Activated CD8-positive, alpha-beta memory T cell treated with anti-CD3 and anti-CD28 coated beads, Interleukin-2, amount 10 ng/mL, durations not matched to agents 7 days and 5 days (primary cell): ENCODE measurements around the gene FCAMR. TPM values are rescaled to one million over a fixed set of nuclear protein-coding genes. Genes with fewer than 3 reads are reported as not detected.
A peak's percentile ranks its signal among the peaks of the same experiment; 100 is the strongest.
"Not testable (repeated sequence)": the region's sequence is repeated elsewhere in the genome, so short reads cannot be mapped to it uniquely, and the experiment has no call there.

ENCODE experiments used
- ATAC-seq: fragments of 150-1000 bp; cut with Tn5 transposase; one replicate; pipeline ENCODE4 v1.10.0; 2021; ENCODE audit warnings: moderate library complexity
- CTCF ChIA-PET: fragments of 350-600 bp; sonication (Branson Sonifier 250); formaldehyde crosslinking; loops from one replicate; lab custom pipeline; 2021; ENCODE audit warnings: antibody characterized with exemption; lab: Charles Lee
- DNase-seq: peaks from one replicate; pipeline ENCODE4 v3.0.0-alpha.2; 2020
- H3K27ac Mint-ChIP-seq: one replicate; pipeline ENCODE4 v1.8.0; 2021; ENCODE audit warnings: mild to moderate bottlenecking, mixed read lengths
- H3K27me3 Mint-ChIP-seq: one replicate; pipeline ENCODE4 v1.8.0; 2021; ENCODE audit warnings: mixed read lengths
- H3K36me3 Mint-ChIP-seq: one replicate; pipeline ENCODE4 v1.8.0; 2021; ENCODE audit warnings: mild to moderate bottlenecking, mixed read lengths
- H3K4me1 Mint-ChIP-seq: one replicate; pipeline ENCODE4 v1.8.0; 2021; ENCODE audit warnings: mixed read lengths
- H3K4me3 Mint-ChIP-seq: one replicate; pipeline ENCODE4 v1.8.0; 2021; ENCODE audit warnings: mild to moderate bottlenecking, moderate library complexity, mixed read lengths
- H3K9me3 Mint-ChIP-seq: one replicate; pipeline ENCODE4 v1.8.0; 2022; ENCODE audit warnings: low read depth, mixed read lengths
- total RNA-seq, 2 experiments: library from RNA; stranded (reverse); gene quantifications; one replicate each; pipeline ENCODE4 v1.2.3, GENCODE V29; 2021

The FCAMR gene
- total RNA-seq, 2 experiments from 2014 or later, result not detected

DNA sequence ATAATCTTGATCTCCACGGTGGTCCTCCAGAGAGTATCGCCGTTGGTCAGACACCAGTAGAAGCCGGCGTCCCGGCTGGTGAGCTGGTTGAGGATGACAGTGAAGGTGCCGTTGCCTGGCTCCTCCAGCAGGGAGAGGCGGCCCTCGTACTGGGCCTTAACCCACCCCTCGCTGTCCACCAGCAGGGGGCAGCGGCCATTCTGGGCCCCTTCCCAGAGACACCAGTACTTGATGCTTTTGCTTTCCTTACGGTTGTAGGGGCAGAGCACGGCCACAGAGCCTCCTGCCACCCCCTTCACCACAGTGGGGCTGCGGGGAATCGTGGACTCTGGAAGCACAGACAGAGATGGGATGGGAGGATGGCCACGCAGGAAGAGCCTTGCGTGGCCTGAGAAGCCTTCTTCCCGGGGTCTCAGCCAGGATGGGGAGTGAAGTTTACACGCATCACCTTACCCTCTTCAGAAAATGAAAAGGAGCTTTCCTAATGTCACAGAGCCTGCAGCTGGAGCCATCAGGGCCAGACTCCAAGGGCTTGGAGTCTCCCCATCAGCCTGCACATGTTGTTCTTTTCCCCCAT is 34.7 kb downstream of the FCAMR start:
- Mint-ChIP-seq H3K9me3 (no peaks in the 10 kb centered on the region), H3K4me3 (no peak overlapping the region), H3K4me1 (peaks cover 13% of the 10 kb centered on the region), H3K36me3 (no peaks in the 10 kb centered on the region), H3K27me3 (no peaks in the 10 kb centered on the region), H3K27ac (no peak overlapping the region)
- CTCF ChIA-PET, result interaction anchor here (0.7 to 10.0 kb wide), 23 partner anchors 9 to 563 kb away, joined by 3 to 124 read pairs (median 5); partner anchors contain the start of genes FCAMR and PFKFB2
- peak; percentile 64 for DNase-seq
- ATAC-seq, result peak; percentile 74

DNA sequence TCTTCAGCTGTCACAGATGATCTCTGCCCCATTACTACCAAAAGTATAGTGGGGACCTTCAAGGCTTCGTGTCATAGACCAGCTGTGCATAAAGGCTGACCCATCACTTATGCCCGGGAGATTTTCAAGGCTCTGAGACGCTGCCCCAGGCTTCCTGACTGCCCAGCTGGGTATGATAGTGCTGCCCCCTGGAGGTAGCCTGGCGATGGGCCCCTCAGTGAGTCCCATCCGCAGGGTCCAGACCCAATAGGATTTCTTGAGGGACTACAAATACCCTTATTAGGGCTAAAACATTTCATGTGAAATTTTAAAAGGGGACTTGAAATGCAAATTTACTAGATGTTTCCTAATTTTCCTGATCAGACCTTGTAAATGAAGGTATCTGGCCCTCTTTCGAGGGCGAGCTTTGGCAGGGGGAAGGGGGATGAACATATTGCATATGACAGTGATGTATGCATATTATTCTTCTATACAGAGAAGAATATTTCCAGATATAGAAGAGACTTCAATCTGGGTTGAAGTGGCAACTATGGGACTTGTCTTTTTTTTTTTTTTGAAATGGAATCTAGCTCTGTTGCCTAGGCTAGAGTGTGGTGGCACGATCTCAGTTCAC is 36.8 kb downstream of the FCAMR start:
- ATAC-seq, result peak; percentile 52
- Mint-ChIP-seq H3K27me3 (no peaks in the 10 kb centered on the region), H3K36me3 (no peaks in the 10 kb centered on the region), H3K4me3 (no peak overlapping the region), H3K27ac (no peak overlapping the region), H3K9me3 (no peaks in the 10 kb centered on the region), H3K4me1 (peaks cover 24% of the 10 kb centered on the region)
- CTCF ChIA-PET, result interaction anchor here (0.5 to 10.0 kb wide), 39 partner anchors 8 to 276 kb away, joined by 3 to 124 read pairs (median 4); partner anchors contain the start of genes FCAMR and FCMR
- DNase-seq, result peak; percentile 73

GRCh38 chr1:206932177-206932576 is 38.1 kb downstream of the FCAMR start:
- ATAC-seq, result no peak
- Mint-ChIP-seq H3K9me3 (no peaks in the 10 kb centered on the region), H3K4me1 (peaks cover 24% of the 10 kb centered on the region)

GRCh38 chr1:206931709-206932108 is 38.6 kb downstream of the FCAMR start:
- H3K4me3 Mint-ChIP-seq, result no peak overlapping the region
- H3K27ac Mint-ChIP-seq, result no peak overlapping the region
- CTCF ChIA-PET, result interaction anchor here (0.8 to 10.0 kb wide), 16 partner anchors 10 to 568 kb away, joined by 3 to 124 read pairs (median 6); partner anchors contain the start of gene FCMR
- no peak for ATAC-seq
- no peak for DNase-seq
- peaks cover 24% of the 10 kb centered on the region for H3K4me1 Mint-ChIP-seq
- H3K27me3 Mint-ChIP-seq, result no peaks in the 10 kb centered on the region
- no peaks in the 10 kb centered on the region for H3K36me3 Mint-ChIP-seq
- H3K9me3 Mint-ChIP-seq, result no peaks in the 10 kb centered on the region

More at GRCh38 chr1:206932177-206932576, 38.1 kb downstream of the FCAMR start:
- DNase-seq, result no peak
- H3K36me3 Mint-ChIP-seq, result no peaks in the 10 kb centered on the region
- no peak overlapping the region for H3K4me3 Mint-ChIP-seq
- H3K27me3 Mint-ChIP-seq, result no peaks in the 10 kb centered on the region
- CTCF ChIA-PET, result interaction anchor here (0.6 to 10.0 kb wide), 17 partner anchors 10 to 567 kb away, joined by 3 to 124 read pairs (median 4); partner anchors contain the start of gene FCMR
- H3K27ac Mint-ChIP-seq, result no peak overlapping the region

DNA sequence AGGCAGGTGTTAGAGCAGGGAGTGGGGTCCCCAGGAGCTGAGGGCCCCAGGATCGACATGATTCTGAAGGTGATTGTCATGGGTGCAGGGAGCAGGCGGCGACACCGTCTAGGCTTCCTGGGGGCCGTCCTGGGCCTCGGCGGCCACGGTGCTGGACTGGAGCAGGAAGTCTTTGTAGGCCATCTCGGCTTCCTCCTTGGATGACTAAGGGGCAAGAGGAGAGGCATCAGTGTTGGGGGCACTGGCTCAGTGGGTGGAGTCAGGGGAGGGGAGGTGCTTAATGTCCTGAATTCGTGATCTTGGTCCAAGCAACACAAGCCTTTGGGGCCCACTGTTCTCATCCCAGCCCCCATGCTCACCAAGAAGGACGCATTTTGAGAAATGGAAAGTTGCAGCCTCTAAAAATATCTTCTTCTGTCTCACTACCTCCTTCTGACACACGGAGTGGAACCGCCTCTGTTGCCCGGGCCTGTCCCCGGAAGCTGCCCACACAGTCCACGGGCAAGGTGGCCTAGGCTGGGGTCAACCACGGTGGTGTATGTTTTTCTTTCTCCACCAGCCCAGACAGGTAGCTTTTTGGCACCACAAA is 40.0 kb downstream of the FCAMR start:
- ATAC-seq (peak; percentile 55), DNase-seq (peak; percentile 75)
- no peak overlapping the region for H3K4me3 Mint-ChIP-seq
- no peaks in the 10 kb centered on the region for H3K27me3 Mint-ChIP-seq
- CTCF ChIA-PET, result interaction anchor here (0.9 to 10.0 kb wide), 8 partner anchors 8 to 196 kb away, joined by 3 to 124 read pairs (median 8); partner anchors contain the start of gene FCMR
- no peaks in the 10 kb centered on the region for H3K36me3 Mint-ChIP-seq
- peaks cover 22% of the 10 kb centered on the region for H3K4me1 Mint-ChIP-seq
- no peaks in the 10 kb centered on the region for H3K9me3 Mint-ChIP-seq
- H3K27ac Mint-ChIP-seq, result peak overlapping the region; percentile 84

GRCh38 chr1:206929524-206929923 is 40.7 kb downstream of the FCAMR start:
- Mint-ChIP-seq H3K4me1 (peaks cover 22% of the 10 kb centered on the region), H3K9me3 (no peaks in the 10 kb centered on the region), H3K27ac (peak overlapping the region; percentile 77), H3K36me3 (no peaks in the 10 kb centered on the region), H3K27me3 (no peaks in the 10 kb centered on the region), H3K4me3 (no peak overlapping the region)
- no peak for ATAC-seq
- no peak for DNase-seq
- CTCF ChIA-PET, result interaction anchor here (1.2 to 4.9 kb wide), 4 partner anchors 8 to 21 kb away, joined by 3 to 28 read pairs (median 7); partner anchors contain the start of gene FCMR

GRCh38 chr1:206926286-206926685 is 44.0 kb downstream of the FCAMR start:
- CTCF ChIA-PET, result interaction anchor here (0.7 to 4.9 kb wide), 9 partner anchors 7 to 226 kb away, joined by 3 to 35 read pairs (median 10); no protein-coding TSS in a partner anchor
- Mint-ChIP-seq H3K4me1 (peaks cover 18% of the 10 kb centered on the region), H3K27ac (no peak overlapping the region), H3K9me3 (no peaks in the 10 kb centered on the region), H3K4me3 (no peak overlapping the region), H3K36me3 (no peaks in the 10 kb centered on the region), H3K27me3 (no peaks in the 10 kb centered on the region)
- ATAC-seq (no peak), DNase-seq (no peak)

DNA sequence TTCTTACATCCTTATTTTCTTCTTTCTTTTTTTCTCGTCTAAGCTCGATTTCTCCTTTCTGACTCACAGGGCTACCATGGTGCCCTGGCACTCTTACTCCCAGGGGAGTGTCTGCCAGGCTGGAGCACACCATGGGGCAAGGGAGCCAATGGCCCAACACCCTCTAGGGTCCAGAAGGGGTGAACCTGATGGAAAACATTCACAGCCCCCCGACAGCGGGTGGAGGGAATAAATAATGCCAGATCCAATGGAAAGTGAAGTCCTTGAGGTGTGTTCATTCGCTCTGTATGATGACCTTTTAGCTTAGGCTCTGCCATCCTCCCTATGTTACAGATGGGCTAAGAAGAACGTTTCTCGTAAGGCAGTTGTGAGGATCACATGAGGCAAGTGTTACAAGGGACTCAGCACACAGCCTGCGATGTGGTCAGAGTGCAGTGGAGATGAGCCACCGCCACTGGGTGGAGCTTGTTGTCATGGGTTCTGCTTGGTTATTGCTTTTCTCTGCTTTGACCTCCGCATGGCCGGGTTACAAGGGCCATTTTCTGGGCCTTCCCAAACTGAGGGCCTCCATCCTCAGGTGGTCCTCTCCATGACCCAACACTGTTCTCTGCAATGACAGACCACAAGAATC is 45.0 kb downstream of the FCAMR start:
- no peak overlapping the region for H3K27ac Mint-ChIP-seq
- no peaks in the 10 kb centered on the region for H3K27me3 Mint-ChIP-seq
- CTCF ChIA-PET, result interaction anchor here (0.6 to 4.9 kb wide), 22 partner anchors 8 to 290 kb away, joined by 3 to 35 read pairs (median 4); partner anchors contain the start of genes DYRK3 and PIGR
- peaks cover 8% of the 10 kb centered on the region for H3K4me1 Mint-ChIP-seq
- peak; percentile 74 for ATAC-seq
- H3K4me3 Mint-ChIP-seq, result no peak overlapping the region
- DNase-seq, result peak; percentile 90
- no peaks in the 10 kb centered on the region for H3K9me3 Mint-ChIP-seq
- peaks cover 5% of the 10 kb centered on the region for H3K36me3 Mint-ChIP-seq

DNA sequence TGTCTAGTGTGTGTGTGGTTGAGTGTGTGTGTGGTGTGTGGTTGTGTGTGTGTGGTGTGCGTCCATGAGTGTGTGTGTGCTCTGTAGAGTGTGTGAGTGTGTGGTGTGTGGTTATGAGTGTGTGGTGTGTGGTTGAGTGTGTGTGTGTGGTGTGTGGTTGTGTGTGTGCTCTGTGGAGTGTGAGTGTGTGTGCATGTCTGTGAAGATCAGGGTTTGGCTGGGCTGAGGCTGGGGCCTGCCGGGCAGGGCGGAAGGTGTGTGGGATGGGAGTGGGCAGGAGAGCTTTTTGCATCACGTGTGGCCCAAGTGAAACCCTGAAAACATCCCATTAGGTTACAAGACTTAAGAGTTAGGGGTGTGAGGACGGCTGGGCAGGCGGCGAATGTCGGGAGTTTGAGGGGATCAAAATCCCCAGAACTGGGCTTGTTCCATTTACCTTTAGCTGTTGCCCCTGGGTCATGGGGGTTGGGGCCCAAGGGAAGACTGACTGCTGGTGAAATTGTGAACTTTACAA is 45.6 kb downstream of the FCAMR start:
- Mint-ChIP-seq H3K27ac (no peak overlapping the region), H3K27me3 (no peaks in the 10 kb centered on the region), H3K4me3 (no peak overlapping the region), H3K4me1 (peaks cover 6% of the 10 kb centered on the region), H3K9me3 (no peaks in the 10 kb centered on the region), H3K36me3 (peaks cover 8% of the 10 kb centered on the region)
- CTCF ChIA-PET, result interaction anchor here (0.6 to 4.9 kb wide), 20 partner anchors 8 to 289 kb away, joined by 3 to 35 read pairs (median 4); partner anchors contain the start of genes DYRK3 and PIGR
- DNase-seq (peak; percentile 66), ATAC-seq (peak; percentile 11)

GRCh38 chr1:206923961-206924557 is 46.2 kb downstream of the FCAMR start:
- not testable (repeated sequence) for H3K27ac Mint-ChIP-seq, H3K27me3 Mint-ChIP-seq, H3K36me3 Mint-ChIP-seq, DNase-seq, H3K9me3 Mint-ChIP-seq, H3K4me1 Mint-ChIP-seq, H3K4me3 Mint-ChIP-seq, ATAC-seq
- CTCF ChIA-PET, result interaction anchor here (0.9 to 4.9 kb wide), 7 partner anchors 11 to 158 kb away, joined by 3 to 63 read pairs (median 22); no protein-coding TSS in a partner anchor

DNA sequence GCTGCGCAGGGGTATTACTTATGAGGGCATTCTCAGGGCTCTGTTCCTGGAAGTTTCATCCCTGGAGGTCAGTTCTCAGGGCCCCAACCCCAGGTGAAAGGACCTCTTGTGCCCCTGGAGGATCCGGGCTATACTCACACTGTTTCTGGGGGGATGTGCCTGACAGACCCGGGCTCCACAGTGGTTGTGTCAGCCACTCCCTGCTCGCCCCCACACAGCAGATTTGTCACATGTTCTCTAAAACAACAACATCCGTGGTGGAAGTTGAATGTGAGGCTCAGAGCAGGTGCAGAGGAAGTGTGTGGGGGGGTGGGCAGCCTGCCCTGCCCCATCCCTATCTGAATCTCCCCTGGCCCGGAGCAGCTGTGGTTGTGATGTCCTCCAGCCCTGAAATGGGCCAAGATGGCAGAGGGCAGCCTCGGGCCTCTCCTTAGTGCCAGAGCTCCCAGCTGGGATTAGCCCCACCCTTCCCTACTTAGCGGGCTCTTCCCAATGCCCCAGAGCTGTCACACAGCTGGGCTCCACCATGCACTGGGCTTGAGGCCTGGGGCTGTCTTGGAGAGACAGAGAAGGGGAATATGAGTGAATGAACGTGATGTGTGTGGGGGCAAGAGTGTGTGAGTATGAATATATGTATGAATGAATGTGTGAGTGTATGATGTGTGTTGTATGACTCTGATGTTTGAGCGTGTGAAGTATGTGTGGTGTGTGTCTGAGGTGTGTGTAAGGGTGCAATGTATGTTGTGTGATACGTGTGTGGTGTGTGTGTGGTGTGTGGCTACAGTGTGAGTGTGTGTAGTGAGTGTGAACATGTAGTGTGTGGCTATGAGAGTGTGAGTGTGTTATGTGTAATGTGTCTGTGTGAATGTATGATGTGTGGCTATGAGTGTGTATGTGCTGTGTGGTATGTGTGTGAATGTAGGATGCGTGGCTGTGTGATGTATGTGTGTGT is 47.0 kb downstream of the FCAMR start:
- peaks cover 11% of the 10 kb centered on the region for H3K4me1 Mint-ChIP-seq
- H3K27ac Mint-ChIP-seq, result no peak overlapping the region
- ATAC-seq, result peak; percentile 52
- no peaks in the 10 kb centered on the region for H3K27me3 Mint-ChIP-seq
- no peak overlapping the region for H3K4me3 Mint-ChIP-seq
- DNase-seq, result peak; percentile 86
- H3K9me3 Mint-ChIP-seq, result no peaks in the 10 kb centered on the region
- H3K36me3 Mint-ChIP-seq, result peaks cover 9% of the 10 kb centered on the region
- CTCF ChIA-PET, result interaction anchor here (1.0 to 3.8 kb wide), 7 partner anchors 8 to 197 kb away, joined by 3 to 63 read pairs (median 16); no protein-coding TSS in a partner anchor
